ENCODE results near the gene ABCD1.

DNA sequence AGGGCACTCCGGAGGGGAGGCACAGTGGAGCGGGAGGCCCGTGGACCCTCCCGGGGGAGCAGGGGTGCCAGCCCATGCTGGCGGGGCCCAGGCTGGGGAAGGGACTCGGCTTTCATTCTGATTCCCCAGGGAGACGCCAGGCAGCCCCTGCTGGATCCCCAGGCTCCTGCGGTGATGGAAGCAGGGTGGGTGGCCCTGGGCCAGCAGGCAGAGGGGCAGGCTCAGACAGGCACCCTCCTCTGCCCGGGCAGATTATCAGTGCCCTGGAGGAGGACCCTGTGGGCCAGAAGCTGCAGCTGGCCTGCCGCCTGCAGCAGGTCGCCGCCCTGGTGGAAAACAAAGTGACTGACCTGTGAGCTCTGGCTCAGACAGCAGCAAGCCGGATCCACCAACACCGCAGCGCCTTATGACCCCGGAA lies 54.0 kb downstream of the ABCD1 start:
- TF ChIP-seq, protein P1, sequence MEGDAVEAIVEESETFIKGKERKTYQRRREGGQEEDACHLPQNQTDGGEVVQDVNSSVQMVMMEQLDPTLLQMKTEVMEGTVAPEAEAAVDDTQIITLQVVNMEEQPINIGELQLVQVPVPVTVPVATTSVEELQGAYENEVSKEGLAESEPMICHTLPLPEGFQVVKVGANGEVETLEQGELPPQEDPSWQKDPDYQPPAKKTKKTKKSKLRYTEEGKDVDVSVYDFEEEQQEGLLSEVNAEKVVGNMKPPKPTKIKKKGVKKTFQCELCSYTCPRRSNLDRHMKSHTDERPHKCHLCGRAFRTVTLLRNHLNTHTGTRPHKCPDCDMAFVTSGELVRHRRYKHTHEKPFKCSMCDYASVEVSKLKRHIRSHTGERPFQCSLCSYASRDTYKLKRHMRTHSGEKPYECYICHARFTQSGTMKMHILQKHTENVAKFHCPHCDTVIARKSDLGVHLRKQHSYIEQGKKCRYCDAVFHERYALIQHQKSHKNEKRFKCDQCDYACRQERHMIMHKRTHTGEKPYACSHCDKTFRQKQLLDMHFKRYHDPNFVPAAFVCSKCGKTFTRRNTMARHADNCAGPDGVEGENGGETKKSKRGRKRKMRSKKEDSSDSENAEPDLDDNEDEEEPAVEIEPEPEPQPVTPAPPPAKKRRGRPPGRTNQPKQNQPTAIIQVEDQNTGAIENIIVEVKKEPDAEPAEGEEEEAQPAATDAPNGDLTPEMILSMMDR (IDR thresholded peaks at IDR 0.05; ENCODE audit: poor library complexity, severe bottlenecking), result no peak
- TF ChIP-seq SMC3 (conservative IDR thresholded peaks at IDR 0.05; ENCODE audit: poor library complexity) (no peak), EZH2 (IDR thresholded peaks at IDR 0.05; ENCODE audit: borderline replicate concordance, insufficient read depth, low read length, poor library complexity, severe bottlenecking) (no peak)

Measured in neural cell (in vitro differentiated cells).